Cardiac muscle cell (in vitro differentiated cells and primary cell): Measurements from ENCODE around the gene LPAR2. TPM values are rescaled to one million over a fixed set of nuclear protein-coding genes. Genes with fewer than 3 reads are reported as not detected.
"Not testable (repeated sequence)": the region's sequence is repeated elsewhere in the genome, so short reads cannot be mapped to it uniquely, and the experiment has no call there.

Experiments used
- DNase-seq, 2 donors: peaks; one replicate each; pipeline versions ENCODE4 v3.0.0 to v3.0.0-alpha.2; 2010 to 2017; ENCODE audit warnings: low read depth in 1 of 2, low spot score in 1 of 2
- H3K27ac ChIP-seq: fragments of 200-600 bp; sonication (generic); 2 replicates; pipeline ENCODE4 v1.5.1; 2016
- H3K27me3 ChIP-seq: fragments of 200-600 bp; sonication (generic); 2 replicates; pipeline ENCODE4 v1.6.0; 2016; ENCODE audit warnings: control low read depth
- H3K36me3 ChIP-seq: fragments of 200-600 bp; sonication (generic); 2 replicates; pipeline ENCODE4 v1.5.1; 2016; ENCODE audit warnings: control low read depth
- H3K4me1 ChIP-seq: fragments of 200-600 bp; sonication (generic); 2 replicates; pipeline ENCODE4 v1.8.1; 2017; ENCODE audit warnings: low read depth, mild to moderate bottlenecking, mixed run types
- H3K4me3 ChIP-seq: fragments of 200-600 bp; sonication (generic); 2 replicates; pipeline ENCODE4 v1.5.1; 2016; ENCODE audit warnings: mild to moderate bottlenecking
- H3K9me3 ChIP-seq: fragments of 200-600 bp; sonication (generic); 2 replicates; pipeline ENCODE4 v1.5.1; 2017; ENCODE audit warnings: low read depth, mild to moderate bottlenecking, control low read depth
- polyA plus RNA-seq: library from polyadenylated mRNA; unstranded; fragments of >200 nt; fragmentation: Nextera tagmentation; extraction: Ambion mirVana; gene quantifications from 2 replicates; pipeline ENCODE4 v1.2.1, GENCODE V29; 2016
- total RNA-seq: library from RNA; depleted of rRNA; stranded (reverse); fragments of >200 nt; gene quantifications from 2 replicates; pipeline ENCODE4 v1.2.3, GENCODE V29; 2016
- TF ChIP-seq, protein P1 (sequence below): IDR thresholded peaks from 2 replicates; pipeline ENCODE4 v1.5.1; 2012; ENCODE audit warnings: low read depth, mild to moderate bottlenecking, low read length

The LPAR2 gene
- total and polyA plus RNA-seq, 2 experiments from 2014 or later, result 39.9 to 56.6 TPM

DNA sequence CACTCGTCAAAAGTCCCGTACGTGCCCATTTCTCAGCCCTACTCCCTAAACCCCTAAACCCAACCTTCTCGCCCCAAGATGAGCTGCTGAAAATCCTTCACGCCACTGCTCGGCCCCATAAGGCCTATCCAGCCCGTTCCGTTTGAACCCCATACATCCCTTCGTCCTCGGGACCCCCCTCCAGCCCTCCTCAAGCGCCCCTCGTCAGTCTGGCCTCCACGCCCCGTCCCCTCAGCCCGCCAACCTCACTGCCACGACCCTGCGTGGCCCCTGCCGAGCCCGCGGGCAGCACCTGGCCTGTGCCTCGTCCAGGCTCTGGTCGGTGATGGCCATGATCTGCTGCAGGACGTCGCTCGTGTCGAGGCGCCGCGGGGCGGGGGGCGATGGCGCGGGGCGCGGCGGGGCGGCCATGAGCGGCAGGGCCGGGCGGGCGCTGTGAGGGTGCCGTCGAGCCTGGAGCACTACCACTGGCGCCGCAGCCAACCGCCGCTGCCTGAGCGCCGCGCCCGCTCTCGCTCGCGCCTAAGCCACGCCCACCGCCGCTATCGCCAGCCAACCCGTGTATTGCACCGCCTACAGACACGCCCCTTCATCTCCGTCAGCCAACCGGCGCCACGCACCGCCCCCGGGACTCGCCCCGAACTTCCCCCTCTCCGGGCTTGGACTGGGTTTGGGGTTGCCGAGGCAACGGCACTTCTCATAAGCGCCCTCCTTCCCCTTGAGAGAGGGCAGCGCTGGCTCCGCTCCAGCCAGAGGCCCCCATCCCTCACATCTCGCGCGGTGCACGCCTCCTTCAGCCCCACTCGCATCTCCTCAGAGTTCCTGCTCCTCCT, 9.6 kb downstream of the LPAR2 start, which contains the start of gene PBX4:
Gene PBX4 (minus strand): TSS at position 469 of the 833 bp plus-strand sequence. CDS start 58 bp downstream, at position 411.
- Histone ChIP-seq H3K36me3 (no peaks in the 10 kb centered on the region), H3K9me3 (no peaks in the 10 kb centered on the region), H3K4me3 (peak within 1 kb of the TSS; percentile 35), H3K27ac (no peak within 1 kb of the TSS), H3K27me3 (no peaks in the 10 kb centered on the region), H3K4me1 (peaks cover 4% of the 10 kb centered on the region)
- TF ChIP-seq, protein P1, sequence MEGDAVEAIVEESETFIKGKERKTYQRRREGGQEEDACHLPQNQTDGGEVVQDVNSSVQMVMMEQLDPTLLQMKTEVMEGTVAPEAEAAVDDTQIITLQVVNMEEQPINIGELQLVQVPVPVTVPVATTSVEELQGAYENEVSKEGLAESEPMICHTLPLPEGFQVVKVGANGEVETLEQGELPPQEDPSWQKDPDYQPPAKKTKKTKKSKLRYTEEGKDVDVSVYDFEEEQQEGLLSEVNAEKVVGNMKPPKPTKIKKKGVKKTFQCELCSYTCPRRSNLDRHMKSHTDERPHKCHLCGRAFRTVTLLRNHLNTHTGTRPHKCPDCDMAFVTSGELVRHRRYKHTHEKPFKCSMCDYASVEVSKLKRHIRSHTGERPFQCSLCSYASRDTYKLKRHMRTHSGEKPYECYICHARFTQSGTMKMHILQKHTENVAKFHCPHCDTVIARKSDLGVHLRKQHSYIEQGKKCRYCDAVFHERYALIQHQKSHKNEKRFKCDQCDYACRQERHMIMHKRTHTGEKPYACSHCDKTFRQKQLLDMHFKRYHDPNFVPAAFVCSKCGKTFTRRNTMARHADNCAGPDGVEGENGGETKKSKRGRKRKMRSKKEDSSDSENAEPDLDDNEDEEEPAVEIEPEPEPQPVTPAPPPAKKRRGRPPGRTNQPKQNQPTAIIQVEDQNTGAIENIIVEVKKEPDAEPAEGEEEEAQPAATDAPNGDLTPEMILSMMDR, result no peak
- peak; percentile 94 to 98 for DNase-seq

DNA sequence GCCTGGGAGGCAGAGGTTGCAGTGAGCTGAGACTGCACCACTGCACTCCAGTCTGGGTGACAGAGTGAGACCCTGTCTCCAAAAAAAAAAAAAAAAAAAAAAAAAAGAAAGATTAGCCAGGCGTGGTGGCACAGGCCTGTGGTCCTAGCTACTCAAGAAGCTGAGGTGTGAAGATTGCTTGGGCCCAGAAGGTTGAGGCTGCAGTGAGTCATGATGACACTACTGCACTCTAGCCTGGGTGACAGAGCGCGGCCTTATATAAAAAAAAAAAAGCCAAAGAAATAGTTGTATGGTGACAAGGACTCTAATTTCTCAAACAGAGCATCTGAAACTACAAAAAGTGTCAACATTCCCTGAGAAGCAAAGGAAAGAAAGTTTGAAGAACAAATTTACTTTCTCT, 12.9 kb downstream of the LPAR2 start:
- no peak overlapping the region for H3K4me3 ChIP-seq
- TF ChIP-seq, protein P1, result no peak
- DNase-seq, result no peak
- no peaks in the 10 kb centered on the region for H3K9me3 ChIP-seq
- H3K36me3 ChIP-seq, result no peaks in the 10 kb centered on the region
- no peak overlapping the region for H3K27ac ChIP-seq
- H3K4me1 ChIP-seq, result peaks cover 4% of the 10 kb centered on the region
- no peaks in the 10 kb centered on the region for H3K27me3 ChIP-seq

DNA sequence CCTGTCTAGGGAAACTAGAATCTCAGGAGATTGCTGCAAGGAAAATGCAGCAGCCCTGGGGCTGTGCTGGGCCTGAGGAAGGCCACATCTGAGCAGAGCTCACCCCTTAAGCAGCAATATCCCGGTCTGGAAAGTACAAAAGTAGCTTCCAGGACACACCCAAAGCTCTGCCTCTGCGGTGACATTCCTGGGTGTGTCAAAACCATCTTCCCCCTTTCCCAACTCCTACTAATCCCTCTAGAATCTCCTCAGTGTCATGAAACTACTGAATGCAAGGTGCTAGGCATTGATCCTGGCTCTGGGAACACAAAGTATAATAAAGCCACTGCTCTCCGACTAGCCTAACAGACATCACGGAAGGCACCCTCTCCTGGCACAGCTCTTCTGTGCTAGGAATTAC, 14.5 kb downstream of the LPAR2 start:
- Histone ChIP-seq H3K36me3 (no peaks in the 10 kb centered on the region), H3K4me3 (no peak overlapping the region), H3K27ac (no peak overlapping the region), H3K27me3 (no peaks in the 10 kb centered on the region), H3K4me1 (no peaks in the 10 kb centered on the region), H3K9me3 (no peaks in the 10 kb centered on the region)
- TF ChIP-seq, protein P1, result no peak
- no peak for DNase-seq

DNA sequence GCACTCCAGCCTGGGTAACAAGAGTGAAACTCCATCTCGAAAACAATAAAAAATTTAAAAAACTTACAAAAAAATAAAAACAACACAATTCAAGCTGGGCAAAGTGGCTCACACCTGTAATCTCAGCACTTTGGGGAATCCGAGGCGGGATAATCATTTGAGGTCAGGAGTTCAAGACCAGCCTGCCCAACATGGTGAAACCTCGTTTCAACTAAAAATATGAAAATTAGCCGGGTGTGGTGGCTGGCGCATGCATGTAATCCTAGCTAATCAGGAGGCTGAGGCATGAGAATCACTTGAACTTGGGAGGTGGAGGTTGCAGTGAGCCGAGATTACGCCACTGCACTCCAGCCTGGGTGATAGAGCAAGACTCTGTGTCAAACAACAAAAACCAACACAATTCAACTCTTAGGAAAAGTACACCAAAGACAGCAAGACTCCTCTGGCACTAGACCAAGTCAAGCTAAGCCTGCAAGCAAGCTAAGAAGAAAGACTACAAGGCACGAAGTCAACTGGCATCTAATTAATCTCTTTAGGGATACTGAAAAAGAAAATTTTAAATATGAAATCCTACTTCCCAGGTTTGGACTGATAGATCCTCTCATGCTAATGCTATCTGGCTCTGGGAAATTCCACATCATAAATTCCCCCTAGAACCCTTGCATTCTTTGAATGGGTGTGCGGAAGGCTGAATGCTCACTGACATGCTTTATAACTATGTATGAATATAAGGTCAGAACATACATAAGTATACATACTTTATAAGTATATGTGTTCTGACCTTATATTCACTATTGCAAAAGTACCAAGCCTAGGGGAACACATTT, 17.4 kb downstream of the LPAR2 start:
- Histone ChIP-seq H3K27me3 (no peaks in the 10 kb centered on the region), H3K27ac (no peak overlapping the region), H3K9me3 (no peaks in the 10 kb centered on the region), H3K4me3 (no peak overlapping the region), H3K36me3 (no peaks in the 10 kb centered on the region), H3K4me1 (no peaks in the 10 kb centered on the region)
- no peak for DNase-seq
- TF ChIP-seq, protein P1, result no peak

DNA sequence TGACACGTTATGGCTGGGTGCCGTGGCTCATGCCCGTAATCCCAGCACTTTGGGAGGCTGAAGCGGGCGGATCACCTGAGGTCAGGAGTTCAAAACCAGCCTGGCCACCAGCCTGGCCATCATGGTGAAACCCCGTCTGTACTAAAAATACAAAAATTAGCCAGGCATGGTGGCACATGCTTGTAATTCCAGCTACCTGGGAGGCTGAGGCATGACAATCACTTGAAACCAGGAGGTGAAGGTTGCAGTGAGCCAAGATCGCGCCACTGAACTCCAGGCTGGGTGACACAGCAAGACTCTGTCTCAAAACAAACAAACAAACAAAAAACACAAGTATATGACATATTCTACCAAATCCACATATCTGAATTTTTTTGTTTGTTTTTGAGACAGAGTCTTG, 21.3 kb downstream of the LPAR2 start:
- not testable (repeated sequence) for H3K9me3 ChIP-seq, DNase-seq, H3K27me3 ChIP-seq, H3K36me3 ChIP-seq, H3K4me1 ChIP-seq, H3K4me3 ChIP-seq, H3K27ac ChIP-seq

DNA sequence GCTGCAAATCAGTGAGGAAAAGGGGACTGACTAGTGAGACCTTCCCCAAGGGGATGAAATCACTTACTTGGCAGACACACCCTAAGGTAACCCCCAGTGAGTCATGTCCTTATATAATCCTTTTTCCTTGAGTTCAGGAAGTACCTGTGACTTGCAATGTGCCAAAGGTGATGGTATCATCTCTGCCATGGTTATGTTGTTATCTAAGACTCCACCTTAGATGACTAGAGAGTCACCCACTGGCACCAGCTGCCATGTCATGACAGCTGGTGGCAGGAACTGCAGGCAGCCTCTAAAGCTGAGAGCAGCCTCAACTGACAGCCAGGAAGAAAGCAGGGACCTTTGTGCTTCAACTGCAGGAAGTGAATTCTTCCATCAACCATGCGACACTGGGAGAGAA, 22.0 kb downstream of the LPAR2 start:
- H3K4me3 ChIP-seq, result no peak overlapping the region
- H3K36me3 ChIP-seq, result no peaks in the 10 kb centered on the region
- TF ChIP-seq, protein P1, result no peak
- no peak overlapping the region for H3K27ac ChIP-seq
- DNase-seq, result no peak
- no peaks in the 10 kb centered on the region for H3K27me3 ChIP-seq
- H3K4me1 ChIP-seq, result no peaks in the 10 kb centered on the region
- H3K9me3 ChIP-seq, result no peaks in the 10 kb centered on the region
